Measurements from ENCODE around the gene ZNF358.

The ZNF358 gene

DNA sequence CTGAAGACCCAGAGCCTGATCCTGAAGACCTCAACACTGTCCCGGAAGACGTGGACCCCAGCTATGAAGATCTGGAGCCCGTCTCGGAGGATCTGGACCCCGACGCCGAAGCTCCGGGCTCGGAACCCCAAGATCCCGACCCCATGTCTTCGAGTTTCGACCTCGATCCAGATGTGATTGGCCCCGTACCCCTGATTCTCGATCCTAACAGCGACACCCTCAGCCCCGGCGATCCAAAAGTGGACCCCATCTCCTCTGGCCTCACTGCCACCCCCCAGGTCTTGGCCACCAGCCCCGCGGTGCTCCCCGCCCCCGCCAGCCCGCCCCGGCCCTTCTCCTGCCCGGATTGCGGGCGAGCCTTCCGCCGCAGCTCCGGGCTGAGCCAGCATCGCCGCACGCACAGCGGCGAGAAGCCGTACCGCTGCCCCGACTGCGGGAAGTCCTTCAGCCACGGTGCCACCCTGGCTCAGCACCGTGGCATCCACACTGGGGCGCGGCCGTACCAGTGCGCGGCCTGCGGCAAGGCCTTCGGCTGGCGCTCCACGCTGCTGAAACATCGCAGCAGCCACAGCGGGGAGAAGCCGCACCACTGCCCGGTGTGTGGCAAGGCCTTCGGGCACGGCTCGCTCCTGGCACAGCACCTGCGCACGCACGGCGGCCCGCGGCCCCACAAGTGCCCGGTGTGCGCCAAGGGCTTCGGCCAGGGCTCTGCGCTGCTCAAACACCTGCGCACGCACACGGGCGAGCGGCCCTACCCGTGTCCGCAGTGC, 3.6 kb downstream of the ZNF358 start:
- H3K36me3 ChIP-seq (ENCODE audit: insufficient read depth), result no peaks in the 10 kb centered on the region
- H3K4me3 ChIP-seq (IDR thresholded peaks at IDR 0.05; ENCODE audit: insufficient read depth, low read depth, low read length), result no peak overlapping the region
- no peaks in the 10 kb centered on the region for H4K20me1 ChIP-seq (ENCODE audit: insufficient read depth)
- no peak overlapping the region for H3K4me2 ChIP-seq
- TF ChIP-seq, protein P1, sequence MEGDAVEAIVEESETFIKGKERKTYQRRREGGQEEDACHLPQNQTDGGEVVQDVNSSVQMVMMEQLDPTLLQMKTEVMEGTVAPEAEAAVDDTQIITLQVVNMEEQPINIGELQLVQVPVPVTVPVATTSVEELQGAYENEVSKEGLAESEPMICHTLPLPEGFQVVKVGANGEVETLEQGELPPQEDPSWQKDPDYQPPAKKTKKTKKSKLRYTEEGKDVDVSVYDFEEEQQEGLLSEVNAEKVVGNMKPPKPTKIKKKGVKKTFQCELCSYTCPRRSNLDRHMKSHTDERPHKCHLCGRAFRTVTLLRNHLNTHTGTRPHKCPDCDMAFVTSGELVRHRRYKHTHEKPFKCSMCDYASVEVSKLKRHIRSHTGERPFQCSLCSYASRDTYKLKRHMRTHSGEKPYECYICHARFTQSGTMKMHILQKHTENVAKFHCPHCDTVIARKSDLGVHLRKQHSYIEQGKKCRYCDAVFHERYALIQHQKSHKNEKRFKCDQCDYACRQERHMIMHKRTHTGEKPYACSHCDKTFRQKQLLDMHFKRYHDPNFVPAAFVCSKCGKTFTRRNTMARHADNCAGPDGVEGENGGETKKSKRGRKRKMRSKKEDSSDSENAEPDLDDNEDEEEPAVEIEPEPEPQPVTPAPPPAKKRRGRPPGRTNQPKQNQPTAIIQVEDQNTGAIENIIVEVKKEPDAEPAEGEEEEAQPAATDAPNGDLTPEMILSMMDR (conservative IDR thresholded peaks at IDR 0.05; ENCODE audit: low read depth, low read length), result no peak
- H3K9ac ChIP-seq, result no peak overlapping the region
- H3K27ac ChIP-seq, result no peak overlapping the region
- no peak overlapping the region for H2AFZ ChIP-seq (ENCODE audit: low read depth)
- peaks cover 6% of the 10 kb centered on the region; the same call in 1 of the 2 replicates for H3K79me2 ChIP-seq (ENCODE audit: insufficient read depth, low read depth)
- H3K27me3 ChIP-seq (ENCODE audit: insufficient read depth, low read depth), result 0 out of 2 replicates have a peak, but pooled peaks cover 2% of the 10 kb centered on the region
- H3K4me1 ChIP-seq (ENCODE audit: low read depth, poor library complexity, severe bottlenecking), result peaks cover 12% of the 10 kb centered on the region

- peaks cover 12% of the 10 kb centered on the region for H3K4me1 ChIP-seq (ENCODE audit: low read depth, poor library complexity, severe bottlenecking)
- no peaks in the 10 kb centered on the region for H3K36me3 ChIP-seq (ENCODE audit: insufficient read depth)
- TF ChIP-seq, protein P1 (conservative IDR thresholded peaks at IDR 0.05; ENCODE audit: low read depth, low read length), result no peak
Measured at GRCh38 chr19:7520131-7521051, 4.5 kb downstream of the ZNF358 start.

GRCh38 chr19:7521551-7522071, 5.7 kb downstream of the ZNF358 start:
- Histone ChIP-seq H3K4me1 (ENCODE audit: low read depth, poor library complexity, severe bottlenecking) (peaks cover 12% of the 10 kb centered on the region), H3K9ac (no peak overlapping the region), H3K4me3 (IDR thresholded peaks at IDR 0.05; ENCODE audit: insufficient read depth, low read depth, low read length) (no peak overlapping the region), H3K79me2 (ENCODE audit: insufficient read depth, low read depth) (peaks cover 6% of the 10 kb centered on the region; the same call in 1 of the 2 replicates), H4K20me1 (ENCODE audit: insufficient read depth) (no peaks in the 10 kb centered on the region), H3K36me3 (ENCODE audit: insufficient read depth) (no peaks in the 10 kb centered on the region), H3K27me3 (ENCODE audit: insufficient read depth, low read depth) (no peaks in the 10 kb centered on the region), H2AFZ (ENCODE audit: low read depth) (peak overlapping the region; percentile 87), H3K4me2 (peak overlapping the region; percentile 64), H3K27ac (no peak overlapping the region)
- TF ChIP-seq, protein P1 (conservative IDR thresholded peaks at IDR 0.05; ENCODE audit: low read depth, low read length), result no peak

More at GRCh38 chr19:7520131-7521051, 4.5 kb downstream of the ZNF358 start:
- Histone ChIP-seq H3K27ac (no peak overlapping the region), H3K4me3 (IDR thresholded peaks at IDR 0.05; ENCODE audit: insufficient read depth, low read depth, low read length) (no peak overlapping the region), H3K9ac (no peak overlapping the region), H3K4me2 (no peak overlapping the region), H3K79me2 (ENCODE audit: insufficient read depth, low read depth) (peaks cover 6% of the 10 kb centered on the region; the same call in 1 of the 2 replicates), H2AFZ (ENCODE audit: low read depth) (no peak overlapping the region), H4K20me1 (ENCODE audit: insufficient read depth) (no peaks in the 10 kb centered on the region), H3K27me3 (ENCODE audit: insufficient read depth, low read depth) (0 out of 2 replicates have a peak, but pooled peaks cover 2% of the 10 kb centered on the region)

Measured in KMS-11 (cell line).